Fibroblast of lung (primary cell): ENCODE data around the gene THRAP3. TPM values are rescaled to one million over a fixed set of nuclear protein-coding genes. Genes with fewer than 3 reads are reported as not detected.
A peak's percentile ranks its signal among the peaks of the same experiment; 100 is the strongest.

Experiments
- DNase-seq, 2 donors: peaks; one replicate each; pipeline versions ENCODE4 v3.0.0 to v3.0.0-alpha.2; 2010; ENCODE audit warnings: low read depth in 2 of 2
- H2AFZ ChIP-seq: 2 replicates; pipeline ENCODE4 v1.5.1; 2012; ENCODE audit warnings: low read length, control low read depth, inconsistent platforms
- H3K27ac ChIP-seq: 2 replicates; pipeline ENCODE4 v1.5.1; 2011; ENCODE audit warnings: low read length, control low read depth; ENCODE audit not compliant: insufficient read depth
- H3K27me3 ChIP-seq: 2 replicates; pipeline ENCODE4 v1.5.1; 2011; ENCODE audit warnings: mild to moderate bottlenecking, low read length; ENCODE audit not compliant: control insufficient read depth, insufficient read depth
- H3K36me3 ChIP-seq: 2 replicates; pipeline ENCODE4 v1.5.1; 2011; ENCODE audit warnings: low read length; ENCODE audit not compliant: control insufficient read depth, insufficient read depth
- H3K4me1 ChIP-seq: 2 replicates; pipeline ENCODE4 v1.5.1; 2011; ENCODE audit warnings: low read length; ENCODE audit not compliant: control insufficient read depth, insufficient read depth; ENCODE audit errors: extremely low read depth
- H3K4me2 ChIP-seq: 2 replicates; pipeline ENCODE4 v1.5.1; 2011; ENCODE audit warnings: low read length, control low read depth; ENCODE audit not compliant: insufficient read depth; ENCODE audit errors: extremely low read depth
- H3K4me3 ChIP-seq, 4 experiments: fragments of 200-600 bp in 1 of 4; sonication (generic) in 1 of 4; replicated peaks in 1 of 4; 2 replicates each; pipeline ENCODE4 v1.5.1; 2011 to 2016; ENCODE audit warnings: low read length in 4 of 4, low read depth in 3 of 4, mild to moderate bottlenecking in 3 of 4, control low read depth in 2 of 4, inconsistent platforms in 1 of 4, mixed read lengths in 1 of 4; ENCODE audit not compliant: insufficient read depth in 1 of 4; ENCODE audit errors: control extremely low read depth in 1 of 4
- H3K79me2 ChIP-seq: 2 replicates; pipeline ENCODE4 v1.5.1; 2012; ENCODE audit warnings: mild to moderate bottlenecking, low read length, inconsistent platforms; ENCODE audit not compliant: control insufficient read depth, insufficient read depth
- H3K9ac ChIP-seq: 2 replicates; pipeline ENCODE4 v1.5.1; 2011; ENCODE audit warnings: mild to moderate bottlenecking, low read length, control low read depth; ENCODE audit not compliant: insufficient read depth
- H3K9me3 ChIP-seq: 2 replicates; pipeline ENCODE4 v1.5.1; 2012; ENCODE audit warnings: low read depth, low read length; ENCODE audit not compliant: control insufficient read depth, insufficient read depth
- H4K20me1 ChIP-seq: 2 replicates; pipeline ENCODE4 v1.5.1; 2011; ENCODE audit warnings: low read length; ENCODE audit not compliant: control insufficient read depth, insufficient read depth; ENCODE audit errors: extremely low read depth
- EZH2 ChIP-seq: IDR thresholded peaks from 2 replicates; pipeline ENCODE4 v1.5.1; 2012; ENCODE audit warnings: low read length, control low read depth, mild to moderate bottlenecking; ENCODE audit errors: missing control alignments
- polyA plus RNA-seq, 2 donors: library from polyadenylated mRNA; depleted of rRNA in 1 of 2; stranded (reverse) in 1 of 2; unstranded in 1 of 2; fragments of >200 nt; gene quantifications; 2 replicates each; pipeline ENCODE4 v1.2.1, GENCODE V29; 2011 to 2012; ENCODE audit warnings: missing spikeins in 1 of 2
- total RNA-seq: library from RNA; depleted of rRNA; stranded (reverse); fragments of >200 nt; gene quantifications from 2 replicates; pipeline ENCODE4 v1.2.1, GENCODE V29; 2014
- TF ChIP-seq, protein P1 (sequence below), 2 donors: IDR thresholded peaks in 1 of 2; conservative IDR thresholded peaks in 1 of 2; 1 replicate in 1 of 2; 2 replicates in 1 of 2; pipeline ENCODE4 v1.5.1; 2011 to 2012; ENCODE audit warnings: low read length in 2 of 2, control low read depth in 1 of 2, inconsistent platforms in 1 of 2, low read depth in 1 of 2, mild to moderate bottlenecking in 1 of 2

Gene THRAP3
- total and polyA plus RNA-seq, 2 donors (not counting 1 experiment from before 2014, with no cell fraction given) = 92.5 to 97.5 TPM

GRCh38 chr1:36350659-36351226 lies 126.5 kb downstream of the THRAP3 start:
- H4K20me1 ChIP-seq = no peaks in the 10 kb centered on the region
- peak; percentile 71 to 88 for DNase-seq
- no peaks in the 10 kb centered on the region for H3K79me2 ChIP-seq
- H3K27ac ChIP-seq = peak overlapping the region; percentile 98
- TF ChIP-seq, protein P1, sequence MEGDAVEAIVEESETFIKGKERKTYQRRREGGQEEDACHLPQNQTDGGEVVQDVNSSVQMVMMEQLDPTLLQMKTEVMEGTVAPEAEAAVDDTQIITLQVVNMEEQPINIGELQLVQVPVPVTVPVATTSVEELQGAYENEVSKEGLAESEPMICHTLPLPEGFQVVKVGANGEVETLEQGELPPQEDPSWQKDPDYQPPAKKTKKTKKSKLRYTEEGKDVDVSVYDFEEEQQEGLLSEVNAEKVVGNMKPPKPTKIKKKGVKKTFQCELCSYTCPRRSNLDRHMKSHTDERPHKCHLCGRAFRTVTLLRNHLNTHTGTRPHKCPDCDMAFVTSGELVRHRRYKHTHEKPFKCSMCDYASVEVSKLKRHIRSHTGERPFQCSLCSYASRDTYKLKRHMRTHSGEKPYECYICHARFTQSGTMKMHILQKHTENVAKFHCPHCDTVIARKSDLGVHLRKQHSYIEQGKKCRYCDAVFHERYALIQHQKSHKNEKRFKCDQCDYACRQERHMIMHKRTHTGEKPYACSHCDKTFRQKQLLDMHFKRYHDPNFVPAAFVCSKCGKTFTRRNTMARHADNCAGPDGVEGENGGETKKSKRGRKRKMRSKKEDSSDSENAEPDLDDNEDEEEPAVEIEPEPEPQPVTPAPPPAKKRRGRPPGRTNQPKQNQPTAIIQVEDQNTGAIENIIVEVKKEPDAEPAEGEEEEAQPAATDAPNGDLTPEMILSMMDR (conservative IDR thresholded peaks at IDR 0.05 in 1 of 2, IDR thresholded peaks at IDR 0.05 in 1 of 2; ENCODE audit: low read depth in 1 of 2, low read length in 2 of 2) = no peak
- no peak for TF ChIP-seq EZH2
- peak overlapping the region; percentile 67 for H3K4me2 ChIP-seq
- no peaks in the 10 kb centered on the region for H3K9me3 ChIP-seq
- peak overlapping the region in 1 of 4 experiments; percentile 5 for H3K4me3 ChIP-seq
- no peaks in the 10 kb centered on the region for H3K27me3 ChIP-seq
- H2AFZ ChIP-seq = no peak overlapping the region
- peaks cover 48% of the 10 kb centered on the region for H3K4me1 ChIP-seq
- H3K36me3 ChIP-seq = peaks cover 35% of the 10 kb centered on the region
- H3K9ac ChIP-seq = peak overlapping the region; percentile 30

DNA sequence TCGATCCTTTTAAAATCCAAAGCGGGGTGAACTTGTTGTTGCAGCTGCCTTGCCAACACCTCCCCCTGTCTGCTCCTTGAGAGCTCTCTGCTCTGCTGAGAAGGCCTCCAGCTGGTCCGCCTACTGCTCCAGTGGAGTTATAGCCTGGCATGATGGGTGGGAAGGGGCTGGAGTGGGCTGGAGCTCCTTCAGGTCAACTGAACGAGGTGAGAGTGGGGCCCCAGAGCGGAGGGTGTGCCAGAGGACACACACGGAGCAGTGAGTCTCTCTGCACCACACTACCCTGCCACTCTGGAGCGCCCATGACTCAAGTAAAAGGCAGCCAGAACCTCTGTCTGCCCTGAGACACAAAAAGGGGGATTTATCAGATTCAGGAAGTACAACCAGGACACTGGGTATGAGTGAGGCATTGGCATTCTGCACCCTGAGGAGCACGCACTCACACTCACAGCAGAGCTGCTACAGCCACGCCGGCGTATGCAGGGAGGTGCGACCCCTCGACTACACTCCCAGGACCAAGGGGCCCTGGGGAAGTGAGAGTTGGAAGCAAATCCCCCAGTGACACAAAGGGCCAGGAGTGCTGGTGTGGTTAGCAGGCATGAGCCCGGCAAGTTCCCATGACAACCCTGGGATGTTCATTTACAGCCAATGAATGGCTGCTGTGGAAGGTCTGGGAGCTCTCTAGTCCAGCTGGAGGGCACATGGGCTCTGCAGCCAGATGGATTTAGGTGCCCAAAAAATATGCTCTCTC lies 127.2 kb downstream of the THRAP3 start:
- Histone ChIP-seq H3K36me3 (peaks cover 34% of the 10 kb centered on the region), H2AFZ (no peak overlapping the region), H3K27me3 (no peaks in the 10 kb centered on the region), H3K4me2 (peak overlapping the region; percentile 67), H3K9ac (peak overlapping the region; percentile 62), H3K4me3 (peak overlapping the region in 1 of 4 experiments; percentile 5), H3K79me2 (no peaks in the 10 kb centered on the region), H3K4me1 (peaks cover 48% of the 10 kb centered on the region), H3K27ac (peak overlapping the region; percentile 98), H4K20me1 (no peaks in the 10 kb centered on the region), H3K9me3 (no peaks in the 10 kb centered on the region)
- TF ChIP-seq, protein P1 (conservative IDR thresholded peaks at IDR 0.05 in 1 of 2, IDR thresholded peaks at IDR 0.05 in 1 of 2; ENCODE audit: low read depth in 1 of 2, low read length in 2 of 2) = peak in 1 of 2 donors; percentile 34
- no peak for TF ChIP-seq EZH2
- DNase-seq = peak; percentile 89 to 93

GRCh38 chr1:36352125-36352909 lies 128.1 kb downstream of the THRAP3 start:
- DNase-seq = peak in 1 of 2 donors; percentile 48
- TF ChIP-seq, protein P1 (conservative IDR thresholded peaks at IDR 0.05 in 1 of 2, IDR thresholded peaks at IDR 0.05 in 1 of 2; ENCODE audit: low read depth in 1 of 2, low read length in 2 of 2) = no peak
- no peak for TF ChIP-seq EZH2
- H2AFZ ChIP-seq = no peak overlapping the region

More at GRCh38 chr1:36352125-36352909, 128.1 kb downstream of the THRAP3 start:
- Histone ChIP-seq H3K79me2 (no peaks in the 10 kb centered on the region), H3K36me3 (peaks cover 29% of the 10 kb centered on the region), H3K27me3 (no peaks in the 10 kb centered on the region), H3K4me2 (peak overlapping the region; percentile 67), H3K4me1 (peaks cover 48% of the 10 kb centered on the region), H4K20me1 (no peaks in the 10 kb centered on the region), H3K9ac (no peak overlapping the region), H3K27ac (peak overlapping the region; percentile 98), H3K4me3 (no peak overlapping the region), H3K9me3 (no peaks in the 10 kb centered on the region)
